Dermis microvascular lymphatic vessel endothelial cell (primary cell): Measurements from ENCODE around the gene EVC. TPM values are rescaled to one million over a fixed set of nuclear protein-coding genes. Genes with fewer than 3 reads are reported as not detected.
"Not testable (repeated sequence)": the region's sequence is repeated elsewhere in the genome, so short reads cannot be mapped to it uniquely, and the experiment has no call there.

Experiments used
- DNase-seq, 2 donors: peaks; one replicate each; pipeline versions ENCODE4 v3.0.0 to v3.0.0-alpha.2; 2010; ENCODE audit warnings: low read depth in 2 of 2
- total RNA-seq: library from RNA; depleted of rRNA; stranded (reverse); fragments of >200 nt; gene quantifications from 2 replicates; pipeline ENCODE4 v1.2.1, GENCODE V29; 2014

The EVC gene
- total RNA-seq, 1 donor from 2014 or later: 10.0 TPM

GRCh38 chr4:5839751-5840674, 129.0 kb downstream of the EVC start:
- DNase-seq: no peak

DNA sequence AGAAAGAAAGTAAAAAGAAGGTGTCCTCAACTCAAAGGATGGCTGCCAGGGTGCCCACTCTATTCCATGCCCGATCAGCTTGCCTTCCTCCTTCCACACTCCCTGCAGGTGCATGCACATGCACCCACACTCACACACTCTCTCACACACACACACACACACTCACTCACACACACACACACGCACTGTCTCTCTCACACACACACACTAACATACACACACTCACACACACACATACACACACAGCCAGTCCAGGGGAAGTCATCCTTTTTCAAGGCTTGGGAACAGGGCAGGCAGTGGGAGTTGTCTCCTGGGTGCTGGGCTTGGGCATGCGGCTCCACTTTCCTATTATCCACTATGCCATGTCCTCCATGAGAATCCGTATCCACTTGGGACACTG, 131.5 kb downstream of the EVC start:
- no peak for DNase-seq

GRCh38 chr4:5843573-5844530, 132.9 kb downstream of the EVC start:
- DNase-seq: no peak

DNA sequence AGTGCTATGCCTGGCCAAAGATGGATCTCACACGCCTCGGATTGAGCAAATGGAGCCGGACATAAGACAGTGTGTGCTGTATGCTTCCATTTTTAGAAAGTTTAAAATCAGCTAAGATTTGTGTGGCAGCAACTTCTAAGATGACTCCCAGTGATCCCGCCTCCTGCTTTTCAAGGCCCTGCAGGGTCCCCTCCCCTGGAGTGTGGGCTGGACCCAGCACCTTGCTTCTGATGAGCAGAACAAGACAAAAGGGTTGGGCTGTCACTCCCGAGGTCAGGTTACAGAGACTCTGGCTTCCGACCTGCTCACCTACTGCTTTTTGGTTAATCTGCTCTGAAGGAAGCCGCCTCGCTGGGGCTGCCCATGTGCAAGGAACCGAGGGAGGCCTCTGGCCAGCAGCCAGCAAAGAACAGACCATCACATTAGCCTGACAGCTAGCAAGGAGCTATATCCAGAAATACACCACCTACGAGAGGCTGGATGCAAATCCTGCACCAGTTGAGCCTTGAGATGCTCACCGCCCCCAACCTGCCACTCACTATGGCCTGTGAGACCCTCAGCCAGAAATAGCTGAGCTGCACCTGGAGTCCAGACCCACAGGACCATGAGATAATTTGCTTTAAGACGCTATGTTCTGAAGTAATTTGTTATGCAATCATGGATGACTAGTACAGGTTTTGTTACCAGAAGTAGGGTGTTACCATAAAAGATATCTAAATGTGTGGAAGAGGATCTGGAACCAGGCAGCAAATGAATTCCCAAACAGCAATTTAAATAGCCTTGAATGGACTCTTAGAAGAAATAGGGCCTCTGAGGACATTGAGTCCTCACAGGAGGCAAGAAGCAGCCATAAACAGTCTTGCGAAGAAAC, 134.3 kb downstream of the EVC start:
- DNase-seq: no peak

DNA sequence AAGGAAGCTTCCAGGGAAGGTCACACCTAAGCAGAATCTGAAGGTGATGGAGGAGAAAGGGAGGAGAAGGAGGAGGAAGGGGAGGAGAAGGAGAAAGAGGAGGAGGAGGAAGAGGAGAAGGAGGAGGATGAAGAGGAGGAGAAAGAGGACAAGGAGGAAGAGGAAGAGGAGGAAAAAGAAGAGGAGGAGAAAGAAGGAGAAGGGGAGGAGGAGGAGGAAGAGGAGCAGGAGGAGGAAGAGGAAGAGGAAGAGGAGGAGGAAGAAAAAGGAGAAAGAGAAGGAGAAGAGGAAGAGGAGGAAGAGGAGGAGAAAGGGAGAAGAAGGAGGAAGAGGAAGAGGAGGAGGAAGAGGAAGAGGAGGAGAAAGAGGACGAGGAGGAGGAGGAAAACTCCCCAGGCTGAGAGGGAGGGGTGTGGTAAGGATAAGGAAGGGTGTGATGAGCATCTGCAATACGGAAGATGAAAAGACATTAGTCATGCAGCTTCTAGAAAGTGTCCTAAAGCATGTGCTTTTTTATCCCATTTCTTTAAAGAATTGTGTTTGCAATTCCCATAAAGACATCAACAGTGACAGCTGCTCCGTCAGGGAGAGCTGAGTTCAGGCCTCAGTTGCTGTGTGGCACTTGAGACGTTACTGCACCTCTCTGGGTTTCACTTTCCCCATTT, 140.8 kb downstream of the EVC start:
- DNase-seq: no peak

- no peak for DNase-seq
Observed at GRCh38 chr4:5852523-5853202, 141.7 kb downstream of the EVC start.

DNA sequence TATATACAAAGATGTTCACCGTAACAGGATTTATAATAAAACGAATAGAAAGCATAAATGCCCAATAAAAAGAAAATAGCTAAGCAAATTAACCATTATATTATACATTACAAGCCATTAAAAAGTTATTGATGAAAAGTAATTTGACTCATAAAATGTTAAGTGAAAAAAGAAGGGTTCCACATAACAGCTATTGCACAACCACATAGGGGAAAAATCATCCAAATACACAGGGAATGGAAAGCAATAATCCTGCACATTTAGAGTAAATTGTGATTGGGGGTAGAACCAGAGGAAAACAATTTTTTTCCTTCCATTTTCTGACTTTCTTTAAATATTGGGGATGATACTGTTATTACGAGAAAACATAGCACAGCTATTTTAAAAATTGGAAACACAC, 143.9 kb downstream of the EVC start:
- no peak for DNase-seq

GRCh38 chr4:5856362-5856761, 145.4 kb downstream of the EVC start:
- not testable (repeated sequence) for DNase-seq

- no peak for DNase-seq
Observed at GRCh38 chr4:5857199-5857598, 146.2 kb downstream of the EVC start.

DNA sequence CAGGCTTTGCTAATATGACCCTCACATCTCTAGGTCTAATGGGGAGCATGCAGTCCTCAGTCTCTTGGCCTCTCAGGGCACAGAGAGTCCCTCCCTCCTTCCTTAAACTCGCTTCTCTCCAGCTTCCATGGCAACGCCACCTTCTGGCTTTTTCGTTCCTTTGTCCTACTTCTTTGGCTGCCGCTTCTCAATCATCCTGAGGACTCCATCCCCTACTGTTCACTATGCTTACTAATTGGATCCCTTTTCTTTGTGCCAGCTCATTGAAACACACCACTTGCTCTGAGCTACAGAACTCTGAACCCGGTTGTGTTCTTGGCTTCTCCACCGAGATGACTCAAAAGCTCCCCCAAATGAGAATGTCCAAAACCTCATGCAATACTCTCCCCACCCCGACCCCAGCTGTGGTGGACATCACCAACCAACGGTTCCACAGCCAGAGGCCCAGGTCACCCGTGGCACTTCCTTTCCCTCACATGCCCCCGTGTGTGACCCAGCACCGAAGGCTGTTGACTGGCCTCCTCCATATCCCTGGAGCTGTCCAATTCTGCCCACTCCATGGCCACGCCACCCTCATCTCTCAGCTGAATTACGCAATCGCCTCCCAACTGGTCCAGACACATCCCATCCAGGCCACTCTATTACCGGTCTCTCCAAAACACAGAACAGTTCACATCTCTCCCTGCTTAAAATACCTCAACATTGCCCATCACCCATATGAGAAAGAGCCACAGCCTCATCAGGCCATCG, 147.2 kb downstream of the EVC start:
- DNase-seq: no peak

- peak in 1 of 2 donors; percentile 81 for DNase-seq
Observed at GRCh38 chr4:5863461-5864113, 152.6 kb downstream of the EVC start.

Other genes starting within 250 kb of the EVC start
- 7.1 and 10.4 TPM in 2 replicates for gene EVC2, start 2.6 kb upstream of the EVC start, total RNA-seq
- gene CRMP1, start 181.9 kb downstream of the EVC start, total RNA-seq: 0.13 and 1.5 TPM in 2 replicates